Stimulated activated CD8-positive, alpha-beta memory T cell treated with anti-CD3 and anti-CD28 coated beads, Interleukin-12 subunit alpha, Interleukin-12 subunit beta, amount 100 ng/mL, for 24 hours (primary cell): ENCODE results near the gene GPC5.
"Not testable (repeated sequence)": the region's sequence is repeated elsewhere in the genome, so short reads cannot be mapped to it uniquely, and the experiment has no call there.

Experiments
- DNase-seq: peaks from one replicate; pipeline ENCODE4 v3.0.0-alpha.2; 2020; ENCODE audit errors: extremely low read depth

The GPC5 gene

DNA sequence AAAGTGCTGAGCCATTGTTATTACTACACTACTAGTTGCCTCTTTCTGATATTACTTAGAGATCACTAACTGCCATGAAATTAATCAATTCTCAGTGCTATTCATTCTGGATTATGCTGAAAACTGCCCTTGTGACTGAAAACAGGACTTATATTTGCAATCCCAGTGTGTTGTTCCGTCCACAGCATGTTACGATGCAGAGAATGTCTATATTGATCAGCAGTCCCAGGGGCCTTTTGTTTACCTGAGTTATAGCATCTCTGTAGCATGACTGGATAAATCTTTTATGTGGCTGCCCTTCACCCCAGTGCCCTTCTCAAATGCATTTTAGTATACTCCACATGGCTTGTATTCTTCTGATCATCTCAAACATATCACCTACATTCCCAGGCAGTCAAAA lies 251.0 kb downstream of the GPC5 start:
- no peak for DNase-seq

- no peak for DNase-seq
These were observed 254.2 kb downstream of the GPC5 start for GRCh38 chr13:91652404-91653301.

- no peak for DNase-seq
These were observed 257.3 kb downstream of the GPC5 start for GRCh38 chr13:91655731-91656130.

DNA sequence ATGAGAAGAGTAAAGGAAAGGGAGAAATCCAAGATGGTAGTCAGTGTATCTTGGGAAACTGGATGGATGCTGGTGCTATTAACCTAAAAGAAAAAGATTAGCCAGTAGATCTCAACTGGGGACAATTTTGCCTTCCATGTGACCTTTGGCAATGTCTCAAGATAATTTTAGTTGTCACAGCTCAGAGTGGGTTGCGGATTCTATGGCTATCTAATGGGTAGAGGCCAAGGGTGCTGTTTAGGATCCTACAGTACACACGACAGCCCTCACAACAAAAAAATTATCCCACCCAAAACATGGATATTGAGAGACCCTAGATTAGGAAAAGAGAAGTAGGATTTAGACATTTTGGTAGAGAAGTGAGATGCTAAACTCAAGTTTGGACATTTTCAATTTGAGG lies 258.9 kb downstream of the GPC5 start:
- no peak for DNase-seq

GRCh38 chr13:91659256-91660075 lies 261.0 kb downstream of the GPC5 start:
- no peak for DNase-seq

- DNase-seq, result no peak
These were observed 261.6 kb downstream of the GPC5 start for GRCh38 chr13:91660076-91660415.

GRCh38 chr13:91661692-91662490 lies 263.5 kb downstream of the GPC5 start:
- DNase-seq, result no peak

DNA sequence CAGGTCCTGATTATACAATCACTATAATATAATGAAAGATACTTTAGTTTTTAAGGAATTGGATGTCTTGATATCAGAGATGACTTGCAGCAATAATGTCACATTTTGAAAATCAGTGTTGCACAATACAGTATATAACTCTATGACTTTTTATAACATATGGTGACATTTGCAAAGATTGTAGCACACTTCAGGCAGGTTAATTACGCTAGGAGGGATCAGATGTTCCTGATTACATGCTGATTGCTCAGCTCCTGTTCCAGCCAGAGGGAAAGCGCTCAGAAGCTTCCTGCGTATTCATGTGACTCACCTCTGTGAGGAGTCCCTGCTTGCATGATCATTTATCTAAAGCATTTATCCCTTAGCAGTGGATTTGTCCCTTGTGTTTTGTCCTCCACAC lies 265.6 kb downstream of the GPC5 start:
- no peak for DNase-seq

- DNase-seq, result no peak
These were observed 269.1 kb downstream of the GPC5 start for GRCh38 chr13:91667486-91667885.

GRCh38 chr13:91668866-91669495 lies 270.6 kb downstream of the GPC5 start:
- DNase-seq, result no peak

GRCh38 chr13:91674347-91674746 lies 275.9 kb downstream of the GPC5 start:
- not testable (repeated sequence) for DNase-seq

DNA sequence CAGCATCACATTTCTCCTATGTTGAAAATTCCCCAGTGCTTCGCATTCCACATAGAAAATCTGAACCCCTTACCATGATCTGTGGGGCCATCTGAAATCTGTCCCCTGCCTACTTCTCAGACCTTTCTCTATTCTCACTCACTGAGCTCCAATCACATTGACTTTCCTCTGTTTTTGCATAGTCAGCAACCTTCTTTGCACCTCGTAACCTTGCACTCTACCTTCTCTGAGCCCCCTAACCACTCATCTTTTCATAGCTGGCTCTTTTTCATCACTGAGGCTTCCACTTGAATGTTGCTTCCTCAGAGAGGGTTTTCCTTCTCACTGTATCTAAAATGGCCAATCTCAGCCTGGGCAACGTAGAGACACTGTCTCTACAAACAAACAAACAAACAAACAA lies 286.3 kb downstream of the GPC5 start:
- DNase-seq, result no peak

GRCh38 chr13:91690944-91691343 lies 292.5 kb downstream of the GPC5 start:
- no peak for DNase-seq

- no peak for DNase-seq
These were observed 295.0 kb downstream of the GPC5 start for GRCh38 chr13:91693466-91693865.

- DNase-seq, result no peak
These were observed 299.9 kb downstream of the GPC5 start for GRCh38 chr13:91698308-91698707.

DNA sequence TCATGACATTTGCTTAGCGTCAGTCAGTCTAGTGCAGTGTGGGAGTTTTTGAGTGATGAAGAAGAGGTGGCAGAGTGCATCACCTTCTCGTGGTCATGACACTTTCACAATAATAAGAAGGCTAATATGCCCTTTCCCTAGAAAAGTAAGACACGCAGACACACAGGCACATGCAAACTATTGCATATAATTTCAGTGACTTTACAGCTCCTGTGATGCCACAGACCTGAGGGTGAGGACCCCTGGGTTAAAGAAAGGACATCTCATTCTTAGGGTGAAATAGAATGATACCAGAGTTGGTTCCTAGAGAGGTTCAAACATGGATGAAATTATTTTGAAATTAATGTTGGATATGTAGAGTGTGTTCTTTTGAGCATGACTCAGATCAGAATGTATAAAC lies 300.3 kb downstream of the GPC5 start:
- DNase-seq, result no peak

DNA sequence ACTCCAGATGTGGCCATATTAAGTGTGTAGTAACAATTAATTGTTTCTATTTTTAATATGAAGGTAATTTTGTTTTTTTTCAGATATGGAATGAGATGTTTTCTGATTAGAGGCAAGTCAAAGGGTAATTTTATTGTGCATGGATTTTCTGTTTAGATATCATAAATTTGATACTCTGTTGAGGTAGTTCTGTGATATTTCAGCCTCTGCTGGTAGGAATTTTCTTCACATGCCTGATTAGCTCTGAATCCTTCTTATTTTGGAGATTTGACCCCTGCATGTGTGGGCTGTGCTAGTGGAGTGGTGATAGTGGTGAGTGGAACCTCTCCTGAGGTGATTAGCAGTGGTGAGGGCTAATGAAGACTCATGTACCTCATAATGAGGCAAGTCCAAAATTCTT lies 301.4 kb downstream of the GPC5 start:
- no peak for DNase-seq

- no peak for DNase-seq
These were observed 303.6 kb downstream of the GPC5 start for GRCh38 chr13:91701975-91702374.

DNA sequence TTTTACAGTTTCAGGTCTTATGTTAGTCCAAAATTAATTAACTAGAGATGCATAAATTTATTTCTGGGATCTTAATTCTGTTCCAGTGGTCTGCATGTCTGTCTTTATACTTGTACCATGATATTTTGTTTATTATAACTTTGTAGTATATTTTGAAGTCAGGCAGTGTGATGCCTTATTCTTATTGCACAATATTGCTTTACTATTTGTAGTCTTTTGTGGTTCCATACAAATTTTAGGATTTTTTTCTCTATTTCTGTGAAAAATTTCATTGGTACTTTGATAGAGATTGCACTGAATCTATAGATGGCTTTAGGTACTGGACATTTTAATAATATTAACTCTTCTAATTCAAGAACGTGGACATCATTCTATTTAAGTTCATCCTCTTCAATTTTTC lies 304.0 kb downstream of the GPC5 start:
- DNase-seq, result no peak

- DNase-seq, result no peak
These were observed 306.0 kb downstream of the GPC5 start for GRCh38 chr13:91704398-91704797.

DNA sequence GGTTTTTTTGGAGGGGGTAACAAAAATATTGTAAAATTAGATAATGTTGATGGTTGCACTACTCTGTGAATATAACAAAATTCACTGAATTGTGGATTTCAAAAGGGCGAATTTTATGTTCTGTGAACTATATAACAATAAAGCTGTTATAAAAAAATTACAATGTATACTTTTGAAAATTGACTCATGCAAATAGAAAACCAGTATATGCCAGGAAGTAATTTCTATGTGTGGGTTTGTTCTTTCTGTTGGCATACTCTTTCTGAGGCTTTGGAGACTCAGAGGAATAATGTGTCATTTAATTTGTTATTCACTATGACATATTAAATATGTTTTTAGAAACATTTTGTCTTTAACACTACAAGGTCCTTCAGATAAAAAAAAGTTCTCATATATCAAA lies 310.1 kb downstream of the GPC5 start:
- DNase-seq, result no peak

DNA sequence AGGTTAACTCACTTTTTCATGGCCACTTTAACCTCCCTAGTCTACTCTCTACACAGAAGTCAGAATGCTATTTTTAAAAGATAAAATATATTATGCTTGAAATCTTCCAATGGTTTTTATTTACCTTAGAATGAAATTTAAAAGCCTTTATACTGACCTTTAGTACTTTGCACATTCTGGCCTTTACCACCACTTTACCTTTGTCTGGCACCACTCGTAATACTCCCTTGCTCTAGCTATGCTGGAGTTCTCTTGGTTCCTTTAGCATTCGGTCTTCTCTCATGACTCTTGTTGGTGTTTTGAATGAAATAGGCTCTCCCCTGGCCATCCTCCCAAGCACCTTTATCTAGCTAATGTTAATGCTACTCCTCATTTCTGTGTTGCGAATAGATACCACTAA lies 310.8 kb downstream of the GPC5 start:
- no peak for DNase-seq
